ENCODE results near the gene ATG7. TPM values are rescaled to one million over a fixed set of nuclear protein-coding genes. Genes with fewer than 3 reads are reported as not detected.

ATG7 gene
- total RNA-seq, 1 experiment from 2014 or later = 36.0 TPM

DNA sequence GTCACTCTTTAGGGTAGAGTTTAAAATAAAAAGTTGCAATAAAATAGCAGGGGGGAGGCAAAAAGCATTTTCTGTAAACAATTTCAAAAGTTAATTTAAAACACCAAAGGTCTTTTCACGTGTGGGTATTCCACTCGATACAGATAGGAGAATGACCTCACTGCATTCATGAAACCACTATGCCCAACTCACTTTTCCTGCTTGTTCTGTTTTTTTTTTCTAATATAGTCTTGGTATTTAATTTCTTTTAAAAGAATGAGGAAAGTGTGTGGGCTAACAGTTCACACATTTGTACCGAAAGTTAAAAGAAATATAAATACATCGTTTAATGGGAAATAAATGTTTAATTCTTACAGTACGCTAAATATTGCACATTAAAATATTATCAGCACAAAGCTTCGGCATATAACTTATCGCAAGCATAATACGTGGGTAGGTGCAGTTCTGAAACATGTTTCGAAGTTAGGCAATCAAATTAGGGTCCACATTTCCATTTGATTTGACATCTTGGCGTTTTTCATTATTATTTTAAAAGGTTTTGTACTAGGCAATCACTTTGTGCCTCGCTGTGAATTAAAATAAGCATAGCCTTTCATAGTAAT, 330.1 kb downstream of the ATG7 start:
- intact Hi-C loops (cut with micrococcal nuclease; ENCODE audit: unreplicated experiment) = loop anchor here (10.0 kb wide), 1 partner anchor 48 kb away; no protein-coding TSS in a partner anchor
- Histone ChIP-seq H3K36me3 (ENCODE audit: control insufficient read depth, insufficient read depth, low read length) (peaks cover 2% of the 10 kb centered on the region), H3K27ac (ENCODE audit: low read length) (peak overlapping the region; percentile 97), H3K27me3 (ENCODE audit: control insufficient read depth, insufficient read depth, low read length) (no peaks in the 10 kb centered on the region), H3K9me3 (ENCODE audit: control insufficient read depth, insufficient read depth, low read depth, low read length) (no peaks in the 10 kb centered on the region), H3K4me3 (ENCODE audit: low read depth in 2 of 2, low read length in 2 of 2) (peak overlapping the region; percentile 0 to 20; a peak in 1 of 4 replicates), H3K4me1 (ENCODE audit: control insufficient read depth, insufficient read depth, low read length) (peaks cover 68% of the 10 kb centered on the region)
- in situ Hi-C loops (cut with HindIII; ENCODE audit: low pct_unique_long_range_greater_than_20kb, low sequenced_read_pairs) = no loop called here
- DNase-seq (ENCODE audit: low read depth, low spot score) (no peak), ATAC-seq (no peak)
- TF ChIP-seq, protein P1, sequence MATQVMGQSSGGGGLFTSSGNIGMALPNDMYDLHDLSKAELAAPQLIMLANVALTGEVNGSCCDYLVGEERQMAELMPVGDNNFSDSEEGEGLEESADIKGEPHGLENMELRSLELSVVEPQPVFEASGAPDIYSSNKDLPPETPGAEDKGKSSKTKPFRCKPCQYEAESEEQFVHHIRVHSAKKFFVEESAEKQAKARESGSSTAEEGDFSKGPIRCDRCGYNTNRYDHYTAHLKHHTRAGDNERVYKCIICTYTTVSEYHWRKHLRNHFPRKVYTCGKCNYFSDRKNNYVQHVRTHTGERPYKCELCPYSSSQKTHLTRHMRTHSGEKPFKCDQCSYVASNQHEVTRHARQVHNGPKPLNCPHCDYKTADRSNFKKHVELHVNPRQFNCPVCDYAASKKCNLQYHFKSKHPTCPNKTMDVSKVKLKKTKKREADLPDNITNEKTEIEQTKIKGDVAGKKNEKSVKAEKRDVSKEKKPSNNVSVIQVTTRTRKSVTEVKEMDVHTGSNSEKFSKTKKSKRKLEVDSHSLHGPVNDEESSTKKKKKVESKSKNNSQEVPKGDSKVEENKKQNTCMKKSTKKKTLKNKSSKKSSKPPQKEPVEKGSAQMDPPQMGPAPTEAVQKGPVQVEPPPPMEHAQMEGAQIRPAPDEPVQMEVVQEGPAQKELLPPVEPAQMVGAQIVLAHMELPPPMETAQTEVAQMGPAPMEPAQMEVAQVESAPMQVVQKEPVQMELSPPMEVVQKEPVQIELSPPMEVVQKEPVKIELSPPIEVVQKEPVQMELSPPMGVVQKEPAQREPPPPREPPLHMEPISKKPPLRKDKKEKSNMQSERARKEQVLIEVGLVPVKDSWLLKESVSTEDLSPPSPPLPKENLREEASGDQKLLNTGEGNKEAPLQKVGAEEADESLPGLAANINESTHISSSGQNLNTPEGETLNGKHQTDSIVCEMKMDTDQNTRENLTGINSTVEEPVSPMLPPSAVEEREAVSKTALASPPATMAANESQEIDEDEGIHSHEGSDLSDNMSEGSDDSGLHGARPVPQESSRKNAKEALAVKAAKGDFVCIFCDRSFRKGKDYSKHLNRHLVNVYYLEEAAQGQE (IDR thresholded peaks at IDR 0.05; ENCODE audit: insufficient read depth in 1 of 2, low read depth in 2 of 2, low read length in 1 of 2) = no peak
- TF ChIP-seq SIN3A (IDR thresholded peaks at IDR 0.05; ENCODE audit: borderline replicate concordance, insufficient read depth, low read depth, low read length) = no peak
- TF ChIP-seq, protein P2, sequence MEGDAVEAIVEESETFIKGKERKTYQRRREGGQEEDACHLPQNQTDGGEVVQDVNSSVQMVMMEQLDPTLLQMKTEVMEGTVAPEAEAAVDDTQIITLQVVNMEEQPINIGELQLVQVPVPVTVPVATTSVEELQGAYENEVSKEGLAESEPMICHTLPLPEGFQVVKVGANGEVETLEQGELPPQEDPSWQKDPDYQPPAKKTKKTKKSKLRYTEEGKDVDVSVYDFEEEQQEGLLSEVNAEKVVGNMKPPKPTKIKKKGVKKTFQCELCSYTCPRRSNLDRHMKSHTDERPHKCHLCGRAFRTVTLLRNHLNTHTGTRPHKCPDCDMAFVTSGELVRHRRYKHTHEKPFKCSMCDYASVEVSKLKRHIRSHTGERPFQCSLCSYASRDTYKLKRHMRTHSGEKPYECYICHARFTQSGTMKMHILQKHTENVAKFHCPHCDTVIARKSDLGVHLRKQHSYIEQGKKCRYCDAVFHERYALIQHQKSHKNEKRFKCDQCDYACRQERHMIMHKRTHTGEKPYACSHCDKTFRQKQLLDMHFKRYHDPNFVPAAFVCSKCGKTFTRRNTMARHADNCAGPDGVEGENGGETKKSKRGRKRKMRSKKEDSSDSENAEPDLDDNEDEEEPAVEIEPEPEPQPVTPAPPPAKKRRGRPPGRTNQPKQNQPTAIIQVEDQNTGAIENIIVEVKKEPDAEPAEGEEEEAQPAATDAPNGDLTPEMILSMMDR (IDR thresholded peaks at IDR 0.05) = no peak
- no peak for TF ChIP-seq POLR2AphosphoS5 (IDR thresholded peaks at IDR 0.05; ENCODE audit: low read depth, low read length)
- no peak for TF ChIP-seq TCF7L2 (IDR thresholded peaks at IDR 0.05; ENCODE audit: low read depth, low read length)
- BruUV-seq (replicated peaks) = no TSS peak
- CTCF ChIA-PET = interaction anchor here (0.6 kb wide), 1 partner anchor 24 kb away, joined by 3 read pairs; no protein-coding TSS in a partner anchor
- POLR2A ChIA-PET = interaction anchor here (1.0 kb wide), 1 partner anchor 36 kb away, joined by 3 read pairs; no protein-coding TSS in a partner anchor

DNA sequence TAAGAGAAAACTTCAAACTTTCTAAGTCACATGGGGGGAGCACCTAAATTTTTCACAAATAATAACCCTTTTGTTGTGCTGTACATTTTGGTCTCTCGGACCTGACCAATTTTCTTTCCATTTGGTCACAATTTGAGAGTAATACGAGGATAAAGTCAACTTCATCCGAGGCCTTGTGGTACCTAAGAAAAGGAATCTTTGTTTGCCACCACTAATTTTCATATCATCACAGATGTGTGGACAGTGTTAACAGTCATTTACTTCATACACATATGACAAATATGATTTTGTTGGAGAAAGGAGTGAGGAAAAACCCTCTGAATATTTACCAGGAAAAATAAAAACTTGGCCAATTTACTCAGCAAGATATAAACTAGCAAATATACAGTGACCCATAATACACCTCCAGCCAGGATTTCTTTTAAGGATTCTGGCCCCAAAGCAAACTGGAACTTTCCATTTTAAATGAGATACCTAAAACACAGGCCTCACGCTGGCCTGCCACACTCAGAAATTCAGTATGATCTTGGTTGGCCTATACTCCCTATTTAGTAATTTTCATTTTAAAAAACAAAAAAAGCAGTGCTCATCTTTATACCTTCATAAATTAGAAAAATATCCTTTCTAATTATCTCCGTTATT, 330.8 kb downstream of the ATG7 start:
- no peak for ATAC-seq
- ChIA-PET POLR2A (no interaction called here), CTCF (no interaction called here)
- H3K27me3 ChIP-seq (ENCODE audit: control insufficient read depth, insufficient read depth, low read length) = no peaks in the 10 kb centered on the region
- TF ChIP-seq TCF7L2 (IDR thresholded peaks at IDR 0.05; ENCODE audit: low read depth, low read length) = no peak
- no peak for TF ChIP-seq SIN3A (IDR thresholded peaks at IDR 0.05; ENCODE audit: borderline replicate concordance, insufficient read depth, low read depth, low read length)
- TF ChIP-seq POLR2AphosphoS5 (IDR thresholded peaks at IDR 0.05; ENCODE audit: low read depth, low read length) = no peak
- TF ChIP-seq, protein P1 (IDR thresholded peaks at IDR 0.05; ENCODE audit: insufficient read depth in 1 of 2, low read depth in 2 of 2, low read length in 1 of 2) = no peak
- TF ChIP-seq, protein P2 (IDR thresholded peaks at IDR 0.05) = no peak
- peak overlapping the region; percentile 97 for H3K27ac ChIP-seq (ENCODE audit: low read length)
- peak overlapping the region; percentile 15 to 34; a peak in 3 of 4 replicates for H3K4me3 ChIP-seq (ENCODE audit: low read depth in 2 of 2, low read length in 2 of 2)
- intact Hi-C loops (cut with micrococcal nuclease; ENCODE audit: unreplicated experiment) = loop anchor here (10.0 kb wide), 1 partner anchor 48 kb away; no protein-coding TSS in a partner anchor
- DNase-seq (ENCODE audit: low read depth, low spot score) = no peak
- peaks cover 2% of the 10 kb centered on the region for H3K36me3 ChIP-seq (ENCODE audit: control insufficient read depth, insufficient read depth, low read length)
- no TSS peak for BruUV-seq (replicated peaks)
- no peaks in the 10 kb centered on the region for H3K9me3 ChIP-seq (ENCODE audit: control insufficient read depth, insufficient read depth, low read depth, low read length)
- peaks cover 73% of the 10 kb centered on the region for H3K4me1 ChIP-seq (ENCODE audit: control insufficient read depth, insufficient read depth, low read length)
- in situ Hi-C loops (cut with HindIII; ENCODE audit: low pct_unique_long_range_greater_than_20kb, low sequenced_read_pairs) = no loop called here
